DMS153 treated with DMSO at 0.1 percent for 48 hours (cell line): ENCODE results near the gene RDH12.
"Not testable (repeated sequence)": the region's sequence is repeated elsewhere in the genome, so short reads cannot be mapped to it uniquely, and the experiment has no call there.

Source experiments
- DNase-seq: peaks from one replicate; lab custom pipeline; 2025; ENCODE audit not compliant: unreplicated experiment; lab: John Stamatoyannopoulos, UW

Gene RDH12

DNA sequence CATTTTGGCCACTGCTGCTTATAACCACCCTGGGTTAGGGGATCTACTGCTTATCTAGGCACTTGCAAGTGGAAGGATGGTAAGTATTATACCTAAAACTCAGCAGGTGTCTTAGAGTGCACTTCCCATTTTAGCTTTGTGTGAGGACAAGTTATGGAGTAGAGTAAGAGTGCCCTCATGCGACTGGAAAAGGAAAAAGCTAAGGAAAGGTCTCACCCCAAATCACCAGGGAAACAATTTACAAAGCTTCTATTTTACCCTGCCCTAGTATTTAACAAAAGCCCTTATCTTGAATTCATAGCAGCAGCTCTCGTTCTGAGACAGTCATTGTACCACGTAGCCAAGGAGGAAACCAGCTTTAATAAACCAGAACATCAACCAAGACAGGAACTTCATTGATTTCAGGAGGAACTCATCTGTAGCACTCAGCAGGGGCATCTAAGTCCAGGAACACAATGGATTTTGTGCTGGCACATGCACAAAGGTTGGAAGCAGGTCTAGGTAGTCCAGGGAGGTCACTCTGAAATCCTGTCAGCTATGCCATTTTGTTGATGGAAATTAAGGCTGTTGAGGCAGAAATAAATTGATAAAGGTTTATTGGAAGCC lies 2.9 kb downstream of the RDH12 start:
- peak; percentile 72 for DNase-seq

DNA sequence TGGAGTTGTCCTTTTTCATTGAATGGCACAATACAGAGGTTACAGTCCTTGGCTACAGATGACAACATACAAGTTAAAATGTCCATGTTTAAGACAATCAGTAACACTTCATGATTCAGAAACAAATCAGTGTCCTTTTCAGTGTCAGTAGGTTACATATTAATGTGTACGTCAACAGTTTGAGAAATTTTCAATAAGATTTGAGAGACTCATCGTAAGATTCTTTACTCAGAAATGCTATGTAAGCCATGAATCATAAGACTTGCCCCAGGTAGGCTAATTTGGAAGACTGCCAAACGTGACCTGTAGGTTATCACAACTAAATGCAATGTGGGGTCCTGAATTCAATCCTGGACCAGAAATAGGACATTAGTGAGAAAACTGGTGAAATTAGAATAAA lies 3.5 kb downstream of the RDH12 start:
- no peak for DNase-seq

GRCh38 chr14:67709346-67709745 lies 7.7 kb downstream of the RDH12 start:
- DNase-seq, result not testable (repeated sequence)

- not testable (repeated sequence) for DNase-seq
Measured at GRCh38 chr14:67709796-67710195, 8.1 kb downstream of the RDH12 start.

- no peak for DNase-seq
Measured at GRCh38 chr14:67710209-67710608, 8.5 kb downstream of the RDH12 start.

DNA sequence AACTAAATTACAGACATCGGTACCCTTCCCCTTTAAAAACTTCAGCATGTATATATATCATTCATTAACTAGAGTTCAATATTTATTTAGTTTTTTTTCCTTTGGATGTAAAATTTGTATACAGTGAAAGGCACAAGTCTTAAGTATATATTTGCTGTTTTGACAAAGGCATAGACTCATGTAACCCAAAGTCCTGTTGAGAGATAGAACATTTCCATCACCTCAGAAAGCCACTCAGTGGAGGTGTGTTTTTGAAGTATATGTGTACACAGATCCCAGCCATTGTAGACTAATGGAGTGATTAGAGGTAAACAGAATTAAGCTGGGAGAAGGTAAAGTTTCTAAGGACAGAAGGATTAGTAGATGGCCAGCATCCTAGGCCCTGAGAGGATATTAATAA lies 15.4 kb downstream of the RDH12 start:
- DNase-seq, result no peak

GRCh38 chr14:67718265-67718664 lies 16.6 kb downstream of the RDH12 start:
- DNase-seq, result no peak

DNA sequence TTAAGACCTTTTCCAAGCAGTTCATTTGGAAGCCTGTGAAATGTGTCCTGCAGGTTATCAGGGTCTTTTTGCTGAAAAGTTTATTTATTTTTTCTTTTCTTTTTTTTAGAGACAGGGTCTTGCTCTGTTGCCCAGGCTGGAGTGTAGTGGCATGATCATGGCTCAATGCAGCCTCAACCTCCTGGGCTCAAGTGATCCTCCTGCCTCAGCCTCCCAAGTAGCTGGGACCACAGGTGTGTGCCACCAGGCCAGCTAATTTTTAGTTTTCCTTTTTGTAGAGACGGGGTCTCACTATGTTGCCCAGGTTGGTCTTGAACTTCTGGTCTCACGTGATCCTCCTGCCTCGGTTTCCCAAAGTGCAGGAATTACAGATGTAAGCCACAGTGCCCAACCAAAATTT lies 17.7 kb downstream of the RDH12 start:
- not testable (repeated sequence) for DNase-seq

- DNase-seq, result no peak
Measured at GRCh38 chr14:67719866-67720265, 18.2 kb downstream of the RDH12 start.

DNA sequence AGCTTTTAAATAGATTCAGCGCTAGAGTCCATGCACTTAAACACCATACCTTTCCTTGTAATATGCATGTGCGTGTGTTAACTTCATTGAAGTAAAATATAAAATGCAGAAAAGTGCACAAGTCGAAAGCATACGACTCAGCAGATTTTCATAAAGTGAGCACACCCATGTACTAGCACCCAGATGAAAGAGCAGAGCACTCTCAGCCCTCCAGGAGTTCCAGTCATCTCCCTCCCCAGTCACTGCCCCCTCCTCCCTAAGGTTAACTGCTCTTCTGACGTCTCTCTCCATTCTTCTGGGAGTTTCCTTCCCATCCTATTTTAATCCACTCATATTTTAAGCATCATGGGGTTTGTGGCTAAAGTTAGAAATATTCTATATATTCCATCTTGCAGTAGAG lies 20.2 kb downstream of the RDH12 start:
- DNase-seq, result no peak

DNA sequence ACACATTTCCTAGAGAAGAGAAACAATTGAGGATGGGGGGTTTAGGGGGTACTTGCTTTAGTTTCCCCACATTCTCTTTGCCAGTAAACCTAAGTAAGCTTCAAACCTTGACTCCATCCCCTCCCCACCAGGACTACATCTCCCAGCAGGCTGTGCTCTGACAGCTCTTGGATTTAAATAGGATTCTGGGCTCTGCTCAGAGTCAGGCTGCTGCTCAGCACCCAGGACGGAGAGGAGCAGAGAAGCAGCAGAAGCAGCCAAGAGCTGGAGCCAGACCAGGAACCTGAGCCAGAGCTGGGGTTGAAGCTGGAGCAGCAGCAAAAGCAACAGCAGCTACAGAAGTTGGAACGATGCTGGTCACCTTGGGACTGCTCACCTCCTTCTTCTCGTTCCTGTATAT lies 20.6 kb downstream of the RDH12 start:
- DNase-seq, result no peak

- no peak for DNase-seq
Measured at GRCh38 chr14:67725171-67725570, 23.5 kb downstream of the RDH12 start.

DNA sequence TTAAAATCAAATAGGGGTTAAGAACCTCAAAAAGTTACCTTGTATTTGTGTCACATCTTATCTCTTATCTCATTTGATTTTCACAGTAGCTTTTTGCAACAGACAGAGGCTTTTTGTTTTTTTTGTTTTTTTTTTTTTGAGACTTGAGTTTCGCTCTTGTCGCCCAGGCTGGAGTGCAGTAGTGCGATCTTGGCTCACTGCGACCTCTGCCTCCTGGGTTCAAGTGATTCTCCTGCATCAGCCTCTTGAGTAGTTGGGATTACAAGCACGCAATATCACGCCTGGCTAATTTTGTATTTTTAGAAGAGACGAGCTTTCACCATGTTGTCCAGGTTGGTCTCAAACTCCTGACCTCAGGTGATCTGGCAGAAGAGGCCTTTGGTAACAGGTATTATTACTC lies 25.7 kb downstream of the RDH12 start:
- no peak for DNase-seq

DNA sequence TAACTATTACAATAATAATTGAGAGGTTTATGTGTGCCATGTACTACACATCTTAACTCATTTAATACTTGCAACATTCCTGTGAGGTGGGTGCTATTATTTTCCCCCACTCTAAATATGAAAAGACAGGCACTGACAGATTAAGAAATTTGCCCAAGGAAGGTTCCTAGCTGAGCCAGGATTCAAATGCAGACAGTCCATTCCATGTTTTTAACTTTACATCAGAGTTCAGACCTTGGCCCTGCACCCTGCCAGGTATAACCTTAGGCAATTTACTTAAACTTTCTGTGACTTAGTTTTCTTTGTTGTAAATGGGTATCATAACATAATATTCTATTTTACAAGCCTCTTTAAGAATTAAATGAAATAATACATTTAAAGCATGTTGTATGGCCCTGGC lies 26.6 kb downstream of the RDH12 start:
- no peak for DNase-seq

DNA sequence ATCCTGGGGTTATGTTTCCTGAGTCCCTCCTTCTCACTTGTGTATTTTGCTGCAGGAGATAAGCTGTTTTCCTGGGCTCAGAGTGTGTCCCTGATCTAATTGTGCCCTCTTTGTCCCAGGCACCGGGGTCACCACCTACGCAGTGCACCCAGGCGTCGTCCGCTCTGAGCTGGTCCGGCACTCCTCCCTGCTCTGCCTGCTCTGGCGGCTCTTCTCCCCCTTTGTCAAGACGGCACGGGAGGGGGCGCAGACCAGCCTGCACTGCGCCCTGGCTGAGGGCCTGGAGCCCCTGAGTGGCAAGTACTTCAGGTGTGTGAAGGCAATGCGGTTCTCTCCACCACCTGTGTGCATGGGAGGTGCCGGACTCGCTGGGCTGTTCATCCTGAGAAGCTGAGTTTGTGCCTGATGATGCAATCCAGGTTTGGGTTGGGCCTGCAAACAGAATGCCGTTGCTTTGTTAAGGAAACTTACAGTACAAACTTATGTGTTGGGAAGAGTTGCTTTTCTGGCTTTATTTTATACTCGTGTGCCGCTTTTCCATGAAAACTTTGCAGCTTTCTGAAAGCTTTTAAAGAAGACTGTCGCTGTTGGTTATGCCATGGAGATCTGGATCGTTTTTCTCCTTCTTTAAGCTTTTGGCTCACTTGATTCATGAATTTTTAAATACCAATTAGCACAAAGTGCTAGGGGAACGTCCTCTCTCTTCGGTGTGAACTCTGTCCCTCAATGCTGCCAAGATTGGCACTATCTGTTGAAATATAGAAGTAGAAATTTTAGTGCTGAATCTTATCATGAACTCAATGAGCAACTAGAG lies 27.6 kb downstream of the RDH12 start:
- no peak for DNase-seq

- DNase-seq, result no peak
Measured at GRCh38 chr14:67733616-67734015, 31.9 kb downstream of the RDH12 start.

DNA sequence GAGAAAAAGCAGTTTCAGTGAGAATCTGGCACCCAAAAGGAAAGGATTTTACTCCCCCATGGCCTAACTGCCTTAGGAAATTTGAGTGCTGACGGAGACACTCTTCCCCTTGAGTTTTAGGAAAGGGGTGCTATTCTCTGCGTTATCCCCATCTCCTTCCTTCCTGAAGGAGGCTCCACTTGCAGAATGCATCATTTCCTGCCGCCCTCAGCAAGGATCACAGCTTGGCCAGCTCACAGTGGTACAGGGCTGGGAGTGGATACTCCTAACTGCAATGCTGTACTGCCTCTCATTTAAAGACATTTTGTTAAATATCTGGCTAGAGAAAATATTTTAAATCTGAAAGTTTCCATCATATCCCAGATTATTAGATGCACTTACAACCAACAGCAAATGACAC lies 33.0 kb downstream of the RDH12 start:
- DNase-seq, result no peak

DNA sequence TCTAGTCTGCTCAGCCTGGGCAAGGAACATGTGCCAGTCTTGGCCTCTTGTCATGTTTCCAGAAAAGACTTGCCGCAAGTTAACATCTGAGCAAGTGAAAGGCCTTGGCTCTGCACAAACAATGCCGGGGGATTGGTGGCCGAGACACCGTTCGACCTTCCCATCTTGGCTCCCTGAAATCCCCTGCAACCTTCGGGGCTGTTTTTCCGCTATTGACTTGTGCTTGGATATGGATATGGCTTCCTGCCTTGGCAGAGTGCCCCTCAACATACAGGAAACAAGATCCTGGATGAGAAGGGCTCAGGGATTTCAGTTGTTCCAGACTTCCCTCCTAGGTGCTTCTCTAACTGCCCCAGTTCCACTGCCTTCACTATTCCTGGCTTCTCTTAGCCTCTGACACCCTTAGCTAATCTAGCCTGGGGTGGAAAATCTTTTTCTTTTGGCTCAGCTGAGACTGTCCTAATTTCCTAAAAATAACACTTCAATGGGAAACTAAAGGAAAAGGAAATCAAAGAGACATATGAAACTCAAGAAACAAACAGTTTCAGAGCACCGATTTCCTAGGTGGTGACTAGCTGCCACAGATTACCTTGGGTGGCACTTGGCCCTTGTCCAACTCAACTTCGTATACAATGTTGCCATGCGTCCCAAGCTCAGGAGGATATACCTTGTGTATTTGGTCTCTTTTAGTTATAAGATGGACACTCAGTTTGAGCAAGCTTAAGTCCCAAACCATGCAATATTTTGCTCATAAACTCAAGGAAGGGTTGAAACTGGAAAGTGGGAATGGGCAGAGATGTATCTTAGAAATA lies 33.9 kb downstream of the RDH12 start:
- no peak for DNase-seq

DNA sequence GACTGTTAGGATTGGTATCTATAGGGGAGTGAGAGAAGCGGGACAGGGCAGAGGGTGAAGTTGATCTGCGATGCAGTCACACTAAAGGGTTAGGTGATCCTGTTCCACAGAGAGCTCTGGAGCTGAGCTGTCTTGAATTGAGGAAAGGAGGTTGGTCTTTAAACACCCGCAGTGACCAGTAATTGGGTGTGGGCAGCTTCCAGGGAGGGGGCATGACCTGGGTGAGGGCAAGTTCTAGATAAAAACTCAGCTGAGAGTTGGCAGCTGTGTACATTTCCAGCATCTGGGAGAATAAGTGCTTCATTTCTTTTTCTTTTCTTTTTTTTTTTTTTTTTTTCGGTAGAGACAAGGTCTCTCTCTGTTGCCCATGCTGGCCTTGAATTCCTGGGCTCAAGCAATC lies 35.1 kb downstream of the RDH12 start:
- no peak for DNase-seq

DNA sequence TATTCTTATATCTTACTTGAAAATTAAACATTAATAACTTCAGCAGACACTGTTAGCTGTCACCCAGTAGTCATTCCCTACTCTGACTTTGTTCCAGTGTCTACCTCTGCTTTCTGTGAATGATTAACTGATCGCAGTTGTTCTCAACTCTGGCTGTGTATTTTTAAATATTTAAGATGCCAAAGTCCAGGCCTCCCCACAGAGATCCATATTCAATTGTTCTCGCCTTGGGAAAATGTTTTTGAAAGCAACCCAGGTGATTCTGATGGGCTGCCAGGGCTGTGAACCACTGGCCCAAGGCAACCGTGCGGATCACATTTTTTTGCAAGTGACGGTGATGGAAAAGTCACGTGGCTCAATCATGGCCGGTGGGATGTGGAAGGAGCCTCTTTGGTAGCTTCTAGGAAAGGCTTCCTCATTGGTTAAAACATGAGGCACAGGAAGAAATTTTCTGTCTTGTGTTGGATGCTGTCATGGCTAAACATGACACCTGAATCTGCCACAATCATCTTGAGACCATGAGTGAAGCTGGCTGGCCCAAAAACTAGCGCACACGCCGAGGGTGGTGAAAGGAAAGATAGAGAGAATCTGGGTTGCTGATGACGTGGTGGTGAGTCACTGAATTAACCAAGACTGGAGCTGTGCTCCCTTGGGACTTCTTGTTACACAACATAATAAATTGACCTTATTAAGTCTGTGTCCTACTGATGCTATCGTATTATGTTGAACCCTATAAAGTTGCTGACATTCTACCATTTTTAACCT lies 37.2 kb downstream of the RDH12 start:
- DNase-seq, result no peak

DNA sequence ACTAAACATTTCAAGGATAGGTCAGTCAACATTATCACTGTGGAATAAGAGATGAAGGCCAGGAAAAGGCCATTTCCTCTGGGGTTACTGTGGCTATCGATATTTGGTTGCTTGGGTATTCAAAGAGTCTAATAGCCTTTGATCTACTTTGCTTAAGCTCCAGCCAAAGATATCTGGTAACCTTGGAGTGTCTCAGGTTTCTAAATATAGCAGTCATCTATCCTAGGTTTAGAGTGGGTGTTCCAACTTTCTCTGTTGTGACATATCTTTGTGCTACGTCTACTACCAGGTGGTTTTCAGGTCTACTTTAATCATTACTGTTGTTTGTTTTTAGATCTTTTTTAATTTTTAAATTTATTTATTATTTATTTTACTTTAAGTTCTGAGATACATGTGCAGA lies 42.4 kb downstream of the RDH12 start:
- DNase-seq, result no peak
